GM21360 (cell line): ENCODE measurements around the gene QRICH1.

Experiments used
- ATAC-seq: cut with Tn5 transposase; IDR thresholded peaks from one replicate; pipeline ENCODE4 v1.9.1; 2021; ENCODE audit warnings: mild to moderate bottlenecking, moderate library complexity; ENCODE audit not compliant: unreplicated experiment

The QRICH1 gene

GRCh38 chr3:49093853-49094767 lies at the start of gene QRICH1:
TSS of gene QRICH1 (minus strand) at chr3:49094071. CDS start at chr3:49077017, 17,054 bp downstream.
- peak; percentile 63 for ATAC-seq

- no peak for ATAC-seq
Measured at GRCh38 chr3:49140080-49140479, 46.2 kb upstream of the QRICH1 start.

DNA sequence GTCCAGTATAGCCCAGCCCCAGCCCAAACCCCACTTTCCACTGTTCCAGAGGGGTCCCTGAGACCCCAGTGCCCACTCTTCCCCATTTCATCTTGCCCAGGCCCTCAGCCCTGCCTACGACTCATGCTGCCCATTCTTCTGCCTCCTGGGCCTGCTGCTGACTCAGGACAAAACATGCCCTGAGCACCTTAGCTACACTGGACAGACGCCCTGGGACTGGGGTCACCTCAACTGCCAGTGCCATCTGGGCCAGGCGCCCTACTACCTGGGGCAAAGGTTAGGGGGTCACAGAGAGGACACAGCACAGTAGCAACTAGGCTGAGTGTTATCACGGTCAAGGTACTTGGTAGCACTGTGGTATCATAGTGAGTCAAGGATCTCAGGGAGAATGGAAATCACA lies 41.6 kb upstream of the QRICH1 start:
- ATAC-seq, result no peak

GRCh38 chr3:49134471-49135265 lies 40.8 kb upstream of the QRICH1 start:
- no peak for ATAC-seq

- no peak for ATAC-seq
Measured at GRCh38 chr3:49133226-49133951, 39.5 kb upstream of the QRICH1 start.

DNA sequence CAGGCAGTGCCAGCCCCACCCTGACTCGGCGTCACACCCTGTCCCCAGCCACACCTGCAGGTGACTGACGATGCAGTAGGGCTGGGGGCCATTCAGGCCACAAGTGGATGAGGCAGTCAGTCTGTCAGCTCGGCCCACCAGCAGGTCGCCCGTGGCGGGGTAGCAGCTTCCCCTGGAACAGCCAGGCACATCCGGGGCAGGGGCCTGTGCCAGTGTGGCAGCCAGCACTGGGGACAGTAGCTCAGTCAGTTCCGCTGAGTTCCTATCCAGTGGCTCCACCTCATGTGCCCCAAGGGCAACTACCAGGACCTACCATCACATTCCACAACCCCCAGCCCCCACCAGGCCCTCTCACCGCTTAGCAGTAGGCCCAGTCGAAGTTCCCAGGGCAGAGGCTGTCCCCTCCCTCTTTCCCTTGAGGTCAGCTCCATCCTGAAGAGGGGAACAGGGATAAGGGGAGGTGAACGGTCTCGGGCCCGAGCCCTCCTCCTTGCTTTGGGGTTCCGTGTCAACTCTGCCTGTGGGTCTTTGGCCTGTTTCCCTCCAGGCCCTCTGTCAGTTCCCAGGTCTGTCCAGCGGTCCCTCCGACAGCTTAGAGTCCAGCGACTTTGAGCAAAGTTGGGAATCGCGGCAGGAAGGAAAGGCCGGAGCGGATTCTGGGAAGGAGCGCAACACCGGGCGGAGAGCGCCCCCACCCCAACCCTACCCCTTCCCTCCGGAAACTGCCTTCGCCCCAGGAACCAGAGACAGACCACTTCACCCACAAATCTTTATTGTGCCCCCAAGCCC lies 38.8 kb upstream of the QRICH1 start, which contains the start of gene LAMB2:
TSS of gene LAMB2 (minus strand) at position 614 of the 789 bp plus-strand sequence. CDS start at position 431, 183 bp downstream.
- no peak for ATAC-seq

GRCh38 chr3:49132073-49132436 lies 38.2 kb upstream of the QRICH1 start:
- no peak for ATAC-seq

DNA sequence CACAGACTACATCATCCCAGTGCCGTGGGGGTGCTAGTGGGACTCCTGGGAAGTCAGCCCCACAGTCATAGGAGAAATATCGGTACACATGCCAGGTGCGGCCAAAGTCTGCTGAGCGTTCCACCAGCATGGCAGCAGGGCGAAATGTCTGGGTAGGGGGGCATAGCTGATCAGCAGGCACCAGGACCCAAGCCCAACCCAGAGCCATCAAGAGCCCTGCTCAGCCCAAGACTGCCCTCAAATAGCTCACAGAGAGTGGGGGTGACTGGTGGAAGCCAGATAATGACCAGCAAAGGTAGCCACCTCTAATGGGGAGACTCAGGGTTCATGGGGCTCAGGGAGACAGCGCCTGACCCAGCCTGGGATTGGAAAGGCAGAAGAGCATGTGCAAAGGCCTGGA lies 37.7 kb upstream of the QRICH1 start:
- no peak for ATAC-seq

DNA sequence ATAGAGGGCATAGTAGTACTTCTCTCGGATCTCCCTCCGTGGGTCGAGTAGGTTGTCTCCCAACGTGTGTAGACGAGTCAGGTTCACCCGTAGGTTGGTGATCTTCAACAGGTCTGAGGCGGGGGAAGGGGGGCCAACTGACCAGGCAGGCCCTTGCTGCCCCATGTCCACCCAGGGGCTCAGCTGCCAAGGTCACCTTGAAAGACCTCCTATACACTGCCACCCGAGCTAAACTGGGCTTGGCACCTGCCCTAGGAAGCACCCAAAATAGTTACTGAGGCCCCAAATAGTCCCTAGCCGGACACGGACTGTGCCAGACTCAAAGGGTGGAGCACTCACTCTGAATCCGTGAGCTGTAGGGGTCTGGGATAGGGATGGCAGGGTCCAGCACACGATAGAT lies 37.2 kb upstream of the QRICH1 start:
- ATAC-seq, result no peak

DNA sequence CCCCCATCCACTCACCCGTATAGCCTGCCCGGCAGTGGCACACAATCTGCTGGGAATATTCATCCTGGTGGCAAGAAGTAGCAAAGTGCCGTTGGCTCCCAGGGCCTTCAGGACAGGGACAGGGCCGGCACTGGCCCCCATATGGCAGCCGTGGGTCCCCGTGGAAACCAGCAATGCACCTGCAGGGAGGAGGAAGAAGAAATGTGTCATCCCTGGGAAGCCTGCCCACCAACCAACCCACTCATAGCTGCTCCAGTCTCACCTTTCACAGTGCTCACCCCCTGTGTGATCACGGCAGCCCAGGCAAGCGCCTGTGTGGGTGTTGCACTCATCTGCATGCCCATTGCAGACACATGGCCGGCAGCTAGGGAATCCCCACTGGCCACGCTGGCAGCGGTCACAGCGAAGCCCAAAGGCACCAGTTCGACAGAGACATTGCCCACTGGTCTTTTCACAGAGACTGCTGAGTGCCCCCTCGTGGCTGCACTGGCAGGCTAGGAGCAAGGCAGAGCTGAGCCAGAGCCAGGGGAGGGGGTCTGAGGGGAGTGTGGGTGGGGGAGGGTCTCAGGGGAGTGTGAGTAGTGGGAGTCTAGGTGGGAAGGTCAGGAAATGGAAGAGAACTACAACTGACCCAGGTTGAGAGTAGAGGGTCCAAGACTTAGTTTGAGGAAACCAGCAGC lies 31.3 kb upstream of the QRICH1 start:
- no peak for ATAC-seq

DNA sequence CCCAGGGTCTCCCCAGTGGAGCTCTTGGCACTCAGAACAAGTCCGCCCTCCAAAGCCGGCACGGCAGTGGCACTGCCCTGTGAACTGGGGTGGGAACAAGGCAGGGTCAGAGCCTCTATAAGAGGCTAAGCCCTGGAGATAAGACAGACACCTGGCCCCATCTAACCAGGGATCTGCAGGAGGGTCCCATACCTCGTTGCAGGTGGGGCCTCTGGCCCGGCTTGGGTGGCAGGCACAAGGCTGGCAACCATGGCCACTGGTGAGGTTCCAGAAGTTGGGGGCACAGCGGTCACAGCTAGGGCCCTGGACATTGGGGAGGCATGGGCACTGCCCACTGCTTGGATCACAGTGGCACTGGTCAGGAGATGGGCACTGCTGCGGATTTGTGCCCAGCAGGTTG lies 30.3 kb upstream of the QRICH1 start:
- ATAC-seq, result no peak

DNA sequence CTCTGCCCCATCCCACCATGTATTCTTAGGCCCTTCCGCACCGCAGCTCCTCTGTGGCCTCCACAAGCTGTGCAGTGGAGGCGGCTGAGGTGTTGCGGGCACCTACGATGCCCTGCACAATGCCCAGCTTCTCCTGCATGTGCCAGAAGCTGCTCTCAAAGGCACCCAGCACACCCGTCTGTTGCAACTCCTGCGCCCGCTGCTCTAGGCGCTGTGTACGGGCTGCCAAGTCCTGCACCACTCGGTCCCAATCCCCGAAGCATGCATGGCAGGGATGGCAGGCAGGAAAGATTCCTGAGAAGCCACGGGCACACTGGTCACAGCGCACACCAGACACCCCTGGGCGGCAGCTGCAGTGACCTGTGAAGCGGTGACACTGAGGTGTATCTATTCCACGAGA lies 29.8 kb upstream of the QRICH1 start:
- ATAC-seq, result no peak

- no peak for ATAC-seq
Measured at GRCh38 chr3:49122886-49123545, 29.1 kb upstream of the QRICH1 start.

DNA sequence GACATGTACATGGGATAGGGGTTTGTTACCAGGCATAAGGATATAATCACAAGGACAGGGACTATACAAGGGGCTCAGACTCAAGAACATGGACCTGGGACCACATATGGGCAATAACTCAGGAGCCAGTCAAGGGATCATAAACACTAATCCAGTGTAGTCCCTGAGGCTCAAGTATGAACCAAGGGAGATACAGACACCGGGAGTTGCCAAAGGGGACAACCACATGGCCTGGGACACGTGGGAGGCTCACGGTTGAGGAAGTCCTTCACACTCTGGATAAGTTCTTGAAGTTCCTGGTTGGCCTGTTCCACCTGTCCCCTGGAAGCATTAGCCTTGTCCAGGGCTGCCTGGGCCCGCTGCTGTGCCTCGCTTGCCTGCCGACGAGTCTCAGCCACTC lies 28.6 kb upstream of the QRICH1 start:
- no peak for ATAC-seq

- no peak for ATAC-seq
Measured at GRCh38 chr3:49122022-49122421, 28.2 kb upstream of the QRICH1 start.

- no peak for ATAC-seq
Measured at GRCh38 chr3:49121132-49121736, 27.4 kb upstream of the QRICH1 start.

GRCh38 chr3:49120438-49121131 lies 26.7 kb upstream of the QRICH1 start, which contains the start of gene USP19:
TSS of gene USP19 (minus strand) at chr3:49120823. CDS start at chr3:49119145, 1,678 bp downstream.
- peak; percentile 72 for ATAC-seq

DNA sequence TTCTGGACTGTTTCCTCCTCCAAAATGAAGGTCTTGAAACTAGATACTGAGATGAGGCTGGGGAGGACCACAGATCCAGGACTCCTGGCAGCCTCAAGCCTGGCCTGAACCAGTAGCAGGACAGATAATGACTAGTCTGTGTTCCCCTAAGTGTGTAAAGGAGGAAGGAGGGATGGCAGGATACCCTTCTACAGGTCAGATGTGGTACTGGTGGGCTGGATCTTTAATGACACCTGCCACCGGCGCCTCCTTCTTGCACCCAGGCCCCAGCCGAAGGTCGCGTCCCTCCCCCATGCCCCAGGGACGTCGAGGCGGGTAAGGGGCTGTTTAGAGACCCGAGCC lies 26.2 kb upstream of the QRICH1 start:
- ATAC-seq, result peak; percentile 6
